ENCODE results near the gene CFAP43. TPM values are rescaled to one million over a fixed set of nuclear protein-coding genes. Genes with fewer than 3 reads are reported as not detected.
A peak's percentile ranks its signal among the peaks of the same experiment; 100 is the strongest.

Gene CFAP43
- total and polyA plus RNA-seq, 2 experiments from 2014 or later: 0.57 to 0.83 TPM

GRCh38 chr10:104274762-104275721 is 42.9 kb upstream of the CFAP43 start:
- Histone ChIP-seq H3K4me1 (ENCODE audit: insufficient read depth) (no peaks in the 10 kb centered on the region), H3K9me2 (replicated peaks; ENCODE audit: insufficient read depth) (no peaks in the 10 kb centered on the region), H3K4me3 (no peak overlapping the region), H3K4me2 (peak overlapping the region; percentile 77), H2AFZ (peak overlapping the region; percentile 23), H3K79me2 (no peaks in the 10 kb centered on the region), H3K27me3 (no peaks in the 10 kb centered on the region), H4K20me1 (ENCODE audit: insufficient read depth, poor library complexity, severe bottlenecking) (no peaks in the 10 kb centered on the region), H3K36me3 (replicated peaks; ENCODE audit: insufficient read depth, low read depth) (no peaks in the 10 kb centered on the region), H3K9me3 (ENCODE audit: low read depth) (no peaks in the 10 kb centered on the region), H3K27ac (no peak overlapping the region)
- DNase-seq (ENCODE audit: low spot score): peak; percentile 61
- WGBS (ENCODE audit: low lambda C conversion rate, missing lambda C conversion rate): 45% methylated on average over 32 of the region's 42 CpGs
- TF ChIP-seq CTCF (IDR thresholded peaks at IDR 0.05; ENCODE audit: poor library complexity) (peak; percentile 72), EZH2 (IDR thresholded peaks at IDR 0.05; ENCODE audit: borderline replicate concordance) (no peak)

- no peak overlapping the region for H3K4me3 ChIP-seq
- TF ChIP-seq CTCF (IDR thresholded peaks at IDR 0.05; ENCODE audit: poor library complexity): no peak
- no peak for TF ChIP-seq EZH2phosphoT487 (IDR thresholded peaks at IDR 0.05; ENCODE audit: low read depth, severe bottlenecking, unreplicated experiment)
- TF ChIP-seq EZH2 (IDR thresholded peaks at IDR 0.05; ENCODE audit: borderline replicate concordance): no peak
- H3K36me3 ChIP-seq (replicated peaks; ENCODE audit: insufficient read depth, low read depth): no peaks in the 10 kb centered on the region
- H3K4me1 ChIP-seq (ENCODE audit: insufficient read depth): no peaks in the 10 kb centered on the region
- H3K9me3 ChIP-seq (ENCODE audit: low read depth): no peaks in the 10 kb centered on the region
- no peak overlapping the region for H3K27ac ChIP-seq
- 50% methylated on average over 4 of the region's 4 CpGs for WGBS (ENCODE audit: low lambda C conversion rate, missing lambda C conversion rate)
- DNase-seq (ENCODE audit: low spot score): no peak
- H3K79me2 ChIP-seq: no peaks in the 10 kb centered on the region
- H3K4me2 ChIP-seq: peak overlapping the region; percentile 77
- H2AFZ ChIP-seq: peak overlapping the region; percentile 23
- H4K20me1 ChIP-seq (ENCODE audit: insufficient read depth, poor library complexity, severe bottlenecking): no peaks in the 10 kb centered on the region
- no peaks in the 10 kb centered on the region for H3K27me3 ChIP-seq
- H3K9me2 ChIP-seq (replicated peaks; ENCODE audit: insufficient read depth): no peaks in the 10 kb centered on the region
These were observed 41.9 kb upstream of the CFAP43 start for GRCh38 chr10:104273899-104274575.

GRCh38 chr10:104273286-104273685 is 41.1 kb upstream of the CFAP43 start:
- H3K27ac ChIP-seq: no peak overlapping the region
- WGBS (ENCODE audit: low lambda C conversion rate, missing lambda C conversion rate): 94% methylated on average over 1 of the region's 1 CpG

More at GRCh38 chr10:104273286-104273685, 41.1 kb upstream of the CFAP43 start:
- H3K79me2 ChIP-seq: no peaks in the 10 kb centered on the region
- no peaks in the 10 kb centered on the region for H3K9me3 ChIP-seq (ENCODE audit: low read depth)
- no peaks in the 10 kb centered on the region for H4K20me1 ChIP-seq (ENCODE audit: insufficient read depth, poor library complexity, severe bottlenecking)
- H2AFZ ChIP-seq: no peak overlapping the region
- no peak for DNase-seq (ENCODE audit: low spot score)
- no peak overlapping the region for H3K4me2 ChIP-seq
- no peaks in the 10 kb centered on the region for H3K27me3 ChIP-seq
- no peaks in the 10 kb centered on the region for H3K9me2 ChIP-seq (replicated peaks; ENCODE audit: insufficient read depth)
- TF ChIP-seq CTCF (IDR thresholded peaks at IDR 0.05; ENCODE audit: poor library complexity) (no peak), EZH2 (IDR thresholded peaks at IDR 0.05; ENCODE audit: borderline replicate concordance) (no peak), EZH2phosphoT487 (IDR thresholded peaks at IDR 0.05; ENCODE audit: low read depth, severe bottlenecking, unreplicated experiment) (no peak)
- no peaks in the 10 kb centered on the region for H3K36me3 ChIP-seq (replicated peaks; ENCODE audit: insufficient read depth, low read depth)
- H3K4me3 ChIP-seq: no peak overlapping the region
- H3K4me1 ChIP-seq (ENCODE audit: insufficient read depth): no peaks in the 10 kb centered on the region

All from hepatocyte (in vitro differentiated cells).